ENCODE data around the gene CBX3. TPM values are rescaled to one million over a fixed set of nuclear protein-coding genes. Genes with fewer than 3 reads are reported as not detected.

The CBX3 gene
- total RNA-seq, 4 donors from 2014 or later, result 61.1 to 92.1 (median 83.3) TPM

DNA sequence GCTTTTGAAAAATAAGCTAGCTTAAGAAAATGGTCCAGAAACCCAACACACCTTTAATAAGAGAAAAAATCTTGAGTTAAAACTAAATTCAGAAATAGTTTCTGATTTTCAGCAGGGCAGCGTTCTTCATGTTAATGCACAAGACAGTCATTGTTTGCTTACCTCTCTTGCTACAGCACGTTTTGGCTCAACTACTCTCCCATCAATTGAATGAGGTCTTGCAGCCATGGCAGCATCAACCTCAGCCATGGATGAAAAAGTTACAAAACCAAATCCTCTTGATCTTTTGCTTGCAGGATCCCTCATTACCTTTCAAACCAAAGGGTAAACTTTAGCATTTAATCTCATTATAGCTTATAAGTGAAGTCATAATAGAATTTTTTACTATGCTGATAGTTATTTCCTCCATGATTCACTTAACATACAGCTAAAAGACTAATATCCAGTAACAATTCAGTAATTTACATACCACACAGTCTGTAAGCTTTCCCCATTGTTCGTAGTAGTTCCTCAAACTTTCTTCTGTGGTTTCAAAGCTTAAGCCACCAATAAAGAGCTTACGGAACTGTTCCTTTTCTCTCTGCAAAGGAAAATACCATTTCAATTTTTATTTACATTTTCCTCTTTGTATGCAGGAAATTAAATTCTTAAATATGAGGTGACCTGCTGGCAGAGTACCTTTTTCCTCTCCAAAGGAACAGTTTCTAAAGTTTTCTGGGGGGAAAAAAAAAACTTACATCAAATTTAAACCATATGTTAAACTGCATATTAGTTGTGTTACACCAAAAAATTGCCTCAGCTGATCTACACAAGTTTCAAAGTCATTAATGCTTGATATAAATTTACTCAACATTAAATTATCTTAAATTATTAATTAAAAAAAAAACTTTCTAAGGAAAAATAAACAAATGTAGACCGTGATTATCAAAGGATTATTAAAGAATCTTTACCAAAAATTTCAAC lies 4.1 kb upstream of the CBX3 start:
- no peaks in the 10 kb centered on the region for H3K27me3 ChIP-seq
- peak overlapping the region in 3 of 4 donors; percentile 22 to 99 (median 98) for H3K27ac ChIP-seq
- peaks cover 29 to 55% (median 41%) of the 10 kb centered on the region in 3 donors for H3K4me1 ChIP-seq
- WGBS, 2 donors (ENCODE audit: low coverage in 1 of 2), result 5 to 13% methylated on average over 5 of the region's 5 CpGs
- TF ChIP-seq, protein P1, sequence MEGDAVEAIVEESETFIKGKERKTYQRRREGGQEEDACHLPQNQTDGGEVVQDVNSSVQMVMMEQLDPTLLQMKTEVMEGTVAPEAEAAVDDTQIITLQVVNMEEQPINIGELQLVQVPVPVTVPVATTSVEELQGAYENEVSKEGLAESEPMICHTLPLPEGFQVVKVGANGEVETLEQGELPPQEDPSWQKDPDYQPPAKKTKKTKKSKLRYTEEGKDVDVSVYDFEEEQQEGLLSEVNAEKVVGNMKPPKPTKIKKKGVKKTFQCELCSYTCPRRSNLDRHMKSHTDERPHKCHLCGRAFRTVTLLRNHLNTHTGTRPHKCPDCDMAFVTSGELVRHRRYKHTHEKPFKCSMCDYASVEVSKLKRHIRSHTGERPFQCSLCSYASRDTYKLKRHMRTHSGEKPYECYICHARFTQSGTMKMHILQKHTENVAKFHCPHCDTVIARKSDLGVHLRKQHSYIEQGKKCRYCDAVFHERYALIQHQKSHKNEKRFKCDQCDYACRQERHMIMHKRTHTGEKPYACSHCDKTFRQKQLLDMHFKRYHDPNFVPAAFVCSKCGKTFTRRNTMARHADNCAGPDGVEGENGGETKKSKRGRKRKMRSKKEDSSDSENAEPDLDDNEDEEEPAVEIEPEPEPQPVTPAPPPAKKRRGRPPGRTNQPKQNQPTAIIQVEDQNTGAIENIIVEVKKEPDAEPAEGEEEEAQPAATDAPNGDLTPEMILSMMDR (IDR thresholded peaks at IDR 0.05), result no peak
- TF ChIP-seq EP300 (IDR thresholded peaks at IDR 0.05) (no peak), POLR2AphosphoS5 (IDR thresholded peaks at IDR 0.05) (no peak), POLR2A (IDR thresholded peaks at IDR 0.05) (no peak)
- no peak for ATAC-seq
- H3K9me3 ChIP-seq, result no peaks in the 10 kb centered on the region
- H3K36me3 ChIP-seq, result peaks cover 22 to 52% of the 10 kb centered on the region in 2 donors
- H3K4me3 ChIP-seq, result peak overlapping the region; percentile 93 to 98

DNA sequence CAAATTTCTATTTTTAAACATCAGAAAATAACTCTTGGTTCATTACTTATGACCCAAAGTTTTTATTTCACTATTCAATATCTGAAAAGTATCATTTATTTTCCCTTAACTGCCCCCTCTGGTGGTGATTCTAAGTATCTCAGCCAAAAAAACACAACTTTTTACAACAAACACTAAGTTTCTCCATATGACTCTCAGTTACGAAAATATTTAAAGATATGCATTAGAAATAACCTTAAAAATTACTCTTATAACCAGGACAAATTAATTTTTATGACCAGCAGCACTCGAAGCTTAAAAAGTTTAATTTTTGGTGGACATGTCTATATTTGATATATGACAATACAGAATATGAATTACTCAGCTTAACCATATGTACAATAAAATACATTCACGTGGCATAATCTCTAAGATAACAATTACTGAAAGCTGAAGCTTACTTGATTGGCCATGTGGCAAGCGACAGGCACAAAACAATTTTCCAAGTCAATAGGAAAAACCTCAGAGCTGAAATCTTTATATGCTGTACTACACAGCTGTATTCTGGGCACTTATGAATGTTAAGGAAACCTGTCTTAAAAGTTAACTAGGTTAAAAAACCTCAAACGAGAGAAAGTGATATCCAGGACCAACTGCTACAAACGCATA lies 3.3 kb upstream of the CBX3 start:
- Histone ChIP-seq H3K4me1 (peaks cover 21 to 55% (median 42%) of the 10 kb centered on the region in 3 donors), H3K9me3 (no peaks in the 10 kb centered on the region), H3K36me3 (peaks cover 14 to 44% of the 10 kb centered on the region in 2 donors), H3K27me3 (no peaks in the 10 kb centered on the region), H3K4me3 (peak overlapping the region; percentile 93 to 98), H3K27ac (peak overlapping the region; percentile 98 to 99 (median 99))
- ATAC-seq, result no peak
- TF ChIP-seq, protein P1 (IDR thresholded peaks at IDR 0.05), result peak; percentile 67 to 74 (median 72)
- TF ChIP-seq EP300 (IDR thresholded peaks at IDR 0.05) (no peak), POLR2A (IDR thresholded peaks at IDR 0.05) (no peak), POLR2AphosphoS5 (IDR thresholded peaks at IDR 0.05) (no peak)
- 0% methylated on average over 6 of the region's 6 CpGs for WGBS, 2 donors (ENCODE audit: low coverage in 1 of 2)

DNA sequence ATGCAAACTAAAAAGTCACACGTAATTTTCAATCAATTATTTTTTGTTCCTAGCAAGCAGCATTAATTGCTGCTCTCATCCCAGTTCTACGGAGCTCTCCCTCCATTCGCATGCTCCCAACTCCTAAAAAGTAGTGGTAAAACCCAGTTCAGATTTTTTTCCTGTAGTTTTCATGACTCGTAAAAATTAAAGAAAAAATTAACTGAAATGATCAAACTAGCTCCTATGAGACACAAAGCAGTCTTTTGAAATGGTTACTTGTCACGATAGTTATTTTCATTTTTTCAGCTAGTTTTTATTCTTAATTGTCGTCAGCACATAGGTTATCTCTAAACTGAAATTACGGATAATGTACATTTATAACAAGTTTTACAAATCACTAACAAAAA lies 2.8 kb upstream of the CBX3 start:
- 0 to 1% methylated on average over 7 of the region's 7 CpGs for WGBS, 2 donors (ENCODE audit: low coverage in 1 of 2)
- H3K27ac ChIP-seq, result peak overlapping the region; percentile 98 to 99 (median 99)
- no peaks in the 10 kb centered on the region for H3K9me3 ChIP-seq
- TF ChIP-seq EP300 (IDR thresholded peaks at IDR 0.05) (no peak), POLR2A (IDR thresholded peaks at IDR 0.05) (no peak), POLR2AphosphoS5 (IDR thresholded peaks at IDR 0.05) (no peak)
- TF ChIP-seq, protein P1 (IDR thresholded peaks at IDR 0.05), result no peak
- no peak for ATAC-seq
- H3K4me1 ChIP-seq, result peaks cover 21 to 55% (median 41%) of the 10 kb centered on the region in 3 donors
- H3K27me3 ChIP-seq, result no peaks in the 10 kb centered on the region
- H3K36me3 ChIP-seq, result peaks cover 14 to 39% of the 10 kb centered on the region in 2 donors
- H3K4me3 ChIP-seq, result peak overlapping the region; percentile 93 to 98

DNA sequence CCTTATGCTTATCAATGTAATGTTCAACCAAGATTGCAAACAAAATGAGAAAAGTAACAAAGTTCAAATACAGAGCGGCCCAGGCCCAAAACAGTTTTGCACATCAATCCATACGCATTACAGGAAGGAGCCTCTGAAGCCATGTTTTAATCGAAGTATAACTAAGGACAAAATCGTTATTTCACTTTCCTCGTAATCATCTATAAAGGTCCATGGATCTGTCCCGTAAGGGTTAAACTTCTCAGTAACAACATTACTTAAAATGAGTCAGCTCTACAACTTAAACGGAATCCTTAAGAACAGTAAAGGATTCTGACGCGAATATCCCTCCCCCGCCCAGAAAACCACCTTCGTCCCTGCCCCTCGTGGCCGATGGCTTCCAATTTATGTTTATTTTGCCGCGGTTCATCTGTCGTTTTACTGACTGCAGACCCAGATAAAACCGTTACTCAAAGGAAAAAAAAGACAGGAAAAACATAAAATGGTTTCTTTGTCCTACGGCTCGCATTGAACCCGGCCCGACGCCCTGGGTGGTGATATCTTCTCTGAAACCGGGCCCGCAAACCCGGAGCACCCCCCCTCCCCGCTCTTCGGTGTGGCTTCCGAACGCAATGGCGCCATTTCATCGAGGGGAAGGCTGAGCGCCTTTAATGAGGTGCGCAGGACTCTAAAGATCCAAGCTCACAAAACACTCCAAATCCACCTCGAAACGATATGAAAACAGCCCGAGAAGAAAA lies 2.1 kb upstream of the CBX3 start:
- Histone ChIP-seq H3K36me3 (peaks cover 14 to 32% of the 10 kb centered on the region in 2 donors), H3K4me3 (peak overlapping the region; percentile 93 to 98), H3K4me1 (peaks cover 25 to 55% (median 35%) of the 10 kb centered on the region in 3 donors), H3K9me3 (no peaks in the 10 kb centered on the region), H3K27me3 (no peaks in the 10 kb centered on the region), H3K27ac (peak overlapping the region; percentile 98 to 99 (median 99))
- WGBS, 2 donors (ENCODE audit: low coverage in 1 of 2), result 0 to 1% methylated on average over 19 to 22 of the region's 36 CpGs
- TF ChIP-seq EP300 (IDR thresholded peaks at IDR 0.05) (no peak), POLR2AphosphoS5 (IDR thresholded peaks at IDR 0.05) (peak; percentile 54), POLR2A (IDR thresholded peaks at IDR 0.05) (peak in 1 of 2 donors; percentile 38)
- TF ChIP-seq, protein P1 (IDR thresholded peaks at IDR 0.05), result peak in 1 of 4 experiments; percentile 8
- peak; percentile 19 for ATAC-seq
